Gastrocnemius medialis (tissue), 4 donors: ENCODE results near the gene XYLT1.

Source experiments
- CTCF ChIP-seq, 5 experiments: fragments of 450-650 bp in 3 of 5; fragments of 200-600 bp in 2 of 5; sonication (generic) in 2 of 5; IDR thresholded peaks in 4 of 5; conservative IDR thresholded peaks in 1 of 5; 1 replicate in 4 of 5; 2 replicates in 1 of 5; pipeline ENCODE4 v1.5.1; 2016 to 2019; ENCODE audit warnings: antibody characterized with exemption in 5 of 5, mild to moderate bottlenecking in 3 of 5, moderate library complexity in 3 of 5
- POLR2A ChIP-seq, 2 donors: fragments of 450-650 bp; IDR thresholded peaks; one replicate each; pipeline ENCODE4 v1.6.1; 2017; ENCODE audit warnings: antibody characterized with exemption in 2 of 2, mild to moderate bottlenecking in 2 of 2, moderate library complexity in 2 of 2

- TF ChIP-seq CTCF (IDR thresholded peaks at IDR 0.05 in 4 of 5, conservative IDR thresholded peaks at IDR 0.05 in 1 of 5) (no peak), POLR2A (IDR thresholded peaks at IDR 0.05) (no peak)
Observed at GRCh38 chr16:17244872-17245551, 225.7 kb downstream of the XYLT1 start.
